GM12875 (cell line): ENCODE data around the gene KIF13A.

Experiments used
- H3K4me3 ChIP-seq: one replicate; pipeline ENCODE4 v1.5.1; 2011; ENCODE audit warnings: low read depth, low read length, control low read depth
- CTCF ChIP-seq: IDR thresholded peaks from 2 replicates; pipeline ENCODE4 v1.5.1; 2011; ENCODE audit warnings: low read depth, mild to moderate bottlenecking, control low read depth, inconsistent platforms, low read length, moderate library complexity, borderline replicate concordance; ENCODE audit not compliant: insufficient read depth

The KIF13A gene

GRCh38 chr6:17995414-17995813, 8.0 kb upstream of the KIF13A start:
- no peak overlapping the region for H3K4me3 ChIP-seq
- no peak for TF ChIP-seq CTCF

- no peak overlapping the region for H3K4me3 ChIP-seq
- TF ChIP-seq CTCF, result no peak
Observed at GRCh38 chr6:17994019-17994418, 6.6 kb upstream of the KIF13A start.

- TF ChIP-seq CTCF, result no peak
- H3K4me3 ChIP-seq, result no peak overlapping the region
Observed at GRCh38 chr6:17988422-17988944, 1.0 kb upstream of the KIF13A start.

GRCh38 chr6:17987697-17988421, 424 bp upstream of the KIF13A start:
- H3K4me3 ChIP-seq, result peak overlapping the region; percentile 50
- TF ChIP-seq CTCF, result no peak; the same call in 1 of the 2 replicates

GRCh38 chr6:17986656-17987446, 584 bp downstream of the KIF13A start:
- no peak for TF ChIP-seq CTCF
- peak overlapping the region; percentile 42 for H3K4me3 ChIP-seq

- no peak for TF ChIP-seq CTCF
- H3K4me3 ChIP-seq, result no peak overlapping the region
Observed at GRCh38 chr6:17985934-17986655, 1.3 kb downstream of the KIF13A start.
